MM.1S (cell line): ENCODE results near the gene CDCA4.

Experiments used
- DNase-seq: peaks from one replicate; pipeline ENCODE4 v3.0.0-alpha.2; 2015
- H2AFZ ChIP-seq: fragments of 300-600 bp; sonication (generic); 2 replicates; pipeline ENCODE4 v1.6.0; 2016; ENCODE audit warnings: antibody characterized with exemption, low read length
- H3F3A ChIP-seq: fragments of 300-600 bp; sonication (generic); 2 replicates; pipeline ENCODE4 v1.6.1; 2016; ENCODE audit warnings: mild to moderate bottlenecking, antibody characterized with exemption, low read length, moderate library complexity, mixed read lengths; ENCODE audit not compliant: insufficient read depth
- H3K27ac ChIP-seq: fragments of 300-600 bp; sonication (generic); 2 replicates; pipeline ENCODE4 v1.5.1; 2016; ENCODE audit warnings: mild to moderate bottlenecking, low read length
- H3K27me3 ChIP-seq: fragments of 300-600 bp; sonication (generic); replicated peaks from 2 replicates; pipeline ENCODE4 v1.6.0; 2016; ENCODE audit warnings: low read length; ENCODE audit not compliant: insufficient read depth
- H3K36me3 ChIP-seq: fragments of 300-600 bp; sonication (generic); replicated peaks from 2 replicates; pipeline ENCODE4 v1.6.1; 2016; ENCODE audit warnings: mild to moderate bottlenecking, low read length, mixed read lengths; ENCODE audit not compliant: insufficient read depth
- H3K4me1 ChIP-seq: fragments of 300-600 bp; sonication (generic); 2 replicates; pipeline ENCODE4 v1.6.1; 2016; ENCODE audit warnings: low read length, mixed read lengths
- H3K4me2 ChIP-seq: fragments of 300-600 bp; sonication (generic); 2 replicates; pipeline ENCODE4 v1.6.0; 2016; ENCODE audit warnings: low read depth, low read length
- H3K4me3 ChIP-seq: fragments of 300-600 bp; sonication (generic); 2 replicates; pipeline ENCODE4 v1.5.1; 2016; ENCODE audit warnings: low read length, mixed read lengths
- H3K79me2 ChIP-seq: fragments of 300-600 bp; sonication (generic); 2 replicates; pipeline ENCODE4 v1.6.1; 2016; ENCODE audit warnings: mixed run types, low read length, mixed read lengths
- H3K9ac ChIP-seq: fragments of 300-600 bp; sonication (generic); 2 replicates; pipeline ENCODE4 v1.6.1; 2016; ENCODE audit warnings: low read length, mixed read lengths
- H3K9me2 ChIP-seq: fragments of 300-600 bp; sonication (generic); replicated peaks from 2 replicates; pipeline ENCODE4 v1.6.1; 2016; ENCODE audit warnings: mild to moderate bottlenecking, low read length, mixed read lengths; ENCODE audit not compliant: insufficient read depth
- H3K9me3 ChIP-seq: fragments of 300-600 bp; sonication (generic); replicated peaks from 2 replicates; pipeline ENCODE4 v1.6.1; 2016; ENCODE audit warnings: mild to moderate bottlenecking, low read length, mixed read lengths; ENCODE audit not compliant: insufficient read depth
- H4K20me1 ChIP-seq: fragments of 300-600 bp; sonication (generic); 2 replicates; pipeline ENCODE4 v1.6.1; 2016; ENCODE audit warnings: mild to moderate bottlenecking, low read length, moderate library complexity, mixed read lengths; ENCODE audit not compliant: insufficient read depth
- CTCF ChIP-seq: fragments of 300-600 bp; sonication (generic); IDR thresholded peaks from 2 replicates; pipeline ENCODE4 v1.5.1; 2016; ENCODE audit warnings: antibody characterized with exemption, low read length, mixed read lengths
- EZH2 ChIP-seq: fragments of 300-600 bp; sonication (generic); optimal IDR thresholded peaks from 2 replicates; pipeline ENCODE3; 2017; ENCODE audit warnings: low read depth, mild to moderate bottlenecking, antibody characterized with exemption, low read length, mixed read lengths
- EZH2phosphoT487 ChIP-seq: fragments of 300-600 bp; sonication (generic); IDR thresholded peaks from 2 replicates; pipeline ENCODE4 v1.6.1; 2018; ENCODE audit warnings: antibody characterized with exemption, low read length

CDCA4 gene

DNA sequence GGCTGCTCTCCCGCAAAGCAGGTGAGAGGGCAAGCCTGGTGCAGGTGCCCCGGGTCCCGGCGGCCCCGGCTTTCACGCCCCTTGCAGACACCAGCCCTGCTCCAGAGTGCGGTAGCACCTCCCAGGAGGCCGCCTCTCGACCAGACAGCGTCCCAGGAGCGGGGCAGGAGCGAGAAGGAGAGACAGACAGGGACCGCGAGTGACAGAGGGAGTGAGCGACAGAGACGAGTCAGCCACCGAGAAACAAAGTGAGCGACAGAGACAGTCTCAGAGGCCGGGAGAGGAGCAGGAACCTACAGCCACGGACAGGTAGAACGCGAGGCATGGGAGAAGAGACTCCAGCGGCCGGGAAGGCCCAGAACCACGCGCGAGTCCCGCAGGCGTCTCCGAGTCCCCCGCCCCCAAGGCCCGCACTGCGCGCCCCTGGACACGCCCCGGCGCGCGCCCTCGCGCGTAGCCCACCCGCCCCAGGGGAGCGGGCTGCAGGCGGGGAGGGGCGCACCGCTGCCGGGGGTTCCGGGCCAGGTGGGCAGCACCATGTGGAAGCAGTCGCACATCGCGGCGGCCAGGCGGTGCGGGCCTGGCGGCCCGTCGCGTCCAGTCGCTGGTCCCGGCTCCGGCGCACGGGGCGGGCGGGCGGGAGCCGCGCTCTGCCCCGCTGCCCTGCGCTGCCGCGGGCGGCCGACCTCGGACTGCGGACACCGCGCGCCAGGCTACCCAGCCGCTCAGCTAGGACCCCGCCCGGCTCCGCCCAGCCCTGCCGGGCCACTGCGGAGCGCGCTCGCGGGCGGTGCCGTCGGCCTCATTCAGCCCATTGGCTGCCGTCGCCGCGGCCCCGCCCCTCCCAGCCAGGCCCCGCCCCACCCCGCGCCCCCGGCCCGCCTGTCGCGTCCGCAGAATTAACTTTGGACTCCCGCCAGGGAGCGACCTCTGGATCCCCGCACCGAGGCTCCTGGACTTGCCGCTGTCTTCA lies 42.9 kb downstream of the CDCA4 start, which contains the start of gene AHNAK2:
TSS of gene AHNAK2 (minus strand) at position 694 of the 973 bp plus-strand sequence. CDS start at position 557, 137 bp downstream.
- H3K27ac ChIP-seq, result no peak within 1 kb of the TSS
- no peaks in the 10 kb centered on the region for H3K9me3 ChIP-seq
- no peak within 1 kb of the TSS for H2AFZ ChIP-seq
- H3K4me2 ChIP-seq, result no peak within 1 kb of the TSS
- H3K9me2 ChIP-seq, result no peaks in the 10 kb centered on the region
- H3K4me1 ChIP-seq, result no peaks in the 10 kb centered on the region
- DNase-seq, result no peak
- no peak within 1 kb of the TSS for H3K9ac ChIP-seq
- no peaks in the 10 kb centered on the region for H3K79me2 ChIP-seq
- H3K4me3 ChIP-seq, result no peak within 1 kb of the TSS
- H3K36me3 ChIP-seq, result no peaks in the 10 kb centered on the region
- H3K27me3 ChIP-seq, result peaks cover 8% of the 10 kb centered on the region; the same call in 1 of the 2 replicates
- no peak for TF ChIP-seq EZH2phosphoT487
- TF ChIP-seq EZH2, result no peak
- no peak for TF ChIP-seq CTCF
- H4K20me1 ChIP-seq, result no peaks in the 10 kb centered on the region
- no peaks in the 10 kb centered on the region for H3F3A ChIP-seq

- H3K27ac ChIP-seq, result no peak overlapping the region
- no peak overlapping the region for H3K4me3 ChIP-seq
- H3K79me2 ChIP-seq, result no peaks in the 10 kb centered on the region
These were observed 43.7 kb downstream of the CDCA4 start for GRCh38 chr14:104977008-104977680.

More at GRCh38 chr14:104977008-104977680, 43.7 kb downstream of the CDCA4 start:
- no peaks in the 10 kb centered on the region for H3K9me3 ChIP-seq
- no peak overlapping the region for H3K9ac ChIP-seq
- H3F3A ChIP-seq, result no peaks in the 10 kb centered on the region
- H3K9me2 ChIP-seq, result no peaks in the 10 kb centered on the region
- H2AFZ ChIP-seq, result no peak overlapping the region
- no peak for DNase-seq
- H3K4me1 ChIP-seq, result no peaks in the 10 kb centered on the region
- no peaks in the 10 kb centered on the region for H4K20me1 ChIP-seq
- H3K4me2 ChIP-seq, result no peak overlapping the region
- H3K36me3 ChIP-seq, result no peaks in the 10 kb centered on the region
- TF ChIP-seq EZH2phosphoT487 (no peak), EZH2 (no peak), CTCF (no peak)
- peaks cover 8% of the 10 kb centered on the region; the same call in 1 of the 2 replicates for H3K27me3 ChIP-seq
